DND-41 (cell line): ENCODE data around the gene SMIM5.

ENCODE experiments used
- CTCF ChIP-seq: IDR thresholded peaks from 2 replicates; pipeline ENCODE4 v1.5.1; 2012; ENCODE audit warnings: borderline replicate concordance, low read length, moderate library complexity, mild to moderate bottlenecking; ENCODE audit not compliant: poor library complexity, severe bottlenecking; ENCODE audit errors: extremely low read depth
- EZH2 ChIP-seq: IDR thresholded peaks from 3 replicates; pipeline ENCODE4 v1.6.1; 2012; ENCODE audit warnings: borderline replicate concordance, low read depth, mild to moderate bottlenecking, moderate library complexity, low read length, inconsistent platforms; ENCODE audit not compliant: severe bottlenecking

- TF ChIP-seq CTCF (no peak), EZH2 (no peak)
Observed at GRCh38 chr17:75640556-75641119, 7.4 kb downstream of the SMIM5 start.
